T-cell (primary cell): Measurements from ENCODE around the gene CEP57. TPM values are rescaled to one million over a fixed set of nuclear protein-coding genes. Genes with fewer than 3 reads are reported as not detected.

ENCODE experiments used
- ATAC-seq, 4 experiments: fragments of 200-7000 bp in 3 of 4; fragments of 150-1000 bp in 1 of 4; cut with Tn5 transposase; replicated peaks in 1 of 4; 1 replicate in 3 of 4; 2 replicates in 1 of 4; pipeline ENCODE4 v1.10.0; 2021; ENCODE audit warnings: moderate library complexity in 3 of 4, mild to moderate bottlenecking in 2 of 4, moderate number of reproducible peaks in 1 of 4
- CTCF ChIA-PET, 2 donors: fragments of 300-600 bp; sonication (Branson Sonifier 250); formaldehyde crosslinking; loops; one replicate each; lab custom pipeline; 2022; ENCODE audit warnings: antibody characterized with exemption in 2 of 2; lab: Charles Lee
- POLR2A ChIA-PET, 2 donors: fragments of 300-600 bp; sonication (Branson Sonifier 250); formaldehyde crosslinking; loops; one replicate each; lab custom pipeline; 2022; ENCODE audit warnings: antibody characterized with exemption in 2 of 2; lab: Charles Lee
- DNase-seq, 35 experiments: peaks; one replicate each; pipeline versions ENCODE4 v3.0.0 to v3.0.0-alpha.2; 2013 to 2023
- H3K27ac ChIP-seq: one replicate; pipeline ENCODE4 v1.5.1; 2013; ENCODE audit warnings: low read length
- H3K27me3 ChIP-seq, 2 experiments: replicated peaks in 1 of 2; 1 replicate in 1 of 2; 2 replicates in 1 of 2; pipeline versions ENCODE4 v1.6.1 to v1.7.0; 2013; ENCODE audit warnings: low read length in 1 of 2, mixed read lengths in 1 of 2; ENCODE audit not compliant: control insufficient read depth in 2 of 2, insufficient read depth in 2 of 2; ENCODE audit errors: extremely low read depth in 1 of 2
- H3K36me3 ChIP-seq, 2 donors: 1 replicate in 1 of 2; 2 replicates in 1 of 2; pipeline versions ENCODE4 v1.6.1 to v1.7.0; 2013; ENCODE audit warnings: low read length in 1 of 2; ENCODE audit not compliant: control insufficient read depth in 2 of 2, insufficient read depth in 1 of 2; ENCODE audit errors: extremely low read depth in 1 of 2
- H3K4me1 ChIP-seq, 2 experiments: 1 replicate in 1 of 2; 2 replicates in 1 of 2; pipeline versions ENCODE4 v1.6.1 to v1.7.0; 2013; ENCODE audit warnings: low read length in 2 of 2, mixed read lengths in 1 of 2; ENCODE audit not compliant: insufficient read depth in 2 of 2, control insufficient read depth in 1 of 2; ENCODE audit errors: extremely low read depth in 1 of 2
- H3K4me3 ChIP-seq, 2 donors: 1 replicate in 1 of 2; 2 replicates in 1 of 2; pipeline versions ENCODE4 v1.5.1 to v1.7.0; 2013; ENCODE audit warnings: mild to moderate bottlenecking in 2 of 2, low read length in 1 of 2, moderate library complexity in 1 of 2; ENCODE audit not compliant: control insufficient read depth in 1 of 2; ENCODE audit errors: extremely low read depth in 1 of 2
- H3K9me3 ChIP-seq: 2 replicates; pipeline ENCODE4 v1.7.0; 2013
- H3K27ac Mint-ChIP-seq, 2 donors: one replicate each; pipeline ENCODE4 v1.8.0; 2020 to 2021; ENCODE audit warnings: mild to moderate bottlenecking in 2 of 2, mixed read lengths in 2 of 2
- H3K27me3 Mint-ChIP-seq, 2 donors: one replicate each; pipeline ENCODE4 v1.8.0; 2021 to 2022; ENCODE audit warnings: mixed read lengths in 2 of 2
- H3K36me3 Mint-ChIP-seq: one replicate; pipeline ENCODE4 v1.8.0; 2021; ENCODE audit warnings: mixed read lengths
- H3K4me1 Mint-ChIP-seq, 3 donors: one replicate each; pipeline ENCODE4 v1.8.0; 2020 to 2022; ENCODE audit warnings: mixed read lengths in 3 of 3, mild to moderate bottlenecking in 1 of 3
- H3K4me3 Mint-ChIP-seq, 3 donors: one replicate each; pipeline ENCODE4 v1.8.0; 2020 to 2022; ENCODE audit warnings: mild to moderate bottlenecking in 3 of 3, mixed read lengths in 3 of 3, moderate library complexity in 3 of 3
- H3K9me3 Mint-ChIP-seq, 3 donors: one replicate each; pipeline ENCODE4 v1.8.0; 2020 to 2022; ENCODE audit warnings: mixed read lengths in 3 of 3
- WGBS: methylation state at CpG from one replicate; pipeline ENCODE4 v1.1.5; 2013; ENCODE audit warnings: missing lambda C conversion rate; ENCODE audit not compliant: insufficient coverage; 5-methylcytosine and 5-hydroxymethylcytosine counted together
- total RNA-seq, 35 experiments: library from RNA in 6 of 35; stranded (reverse) in 6 of 35; fragments of 120-200 nt in 1 of 35; gene quantifications; one replicate each; pipeline versions ENCODE4 v1.2.1 to v1.2.4 and lab custom pipeline; 2013 to 2026

Gene CEP57
- total RNA-seq, 5 donors from 2014 or later (not counting 1 experiment from before 2014, with no cell fraction given): 57.6 to 69.6 (median 65.0) TPM

DNA sequence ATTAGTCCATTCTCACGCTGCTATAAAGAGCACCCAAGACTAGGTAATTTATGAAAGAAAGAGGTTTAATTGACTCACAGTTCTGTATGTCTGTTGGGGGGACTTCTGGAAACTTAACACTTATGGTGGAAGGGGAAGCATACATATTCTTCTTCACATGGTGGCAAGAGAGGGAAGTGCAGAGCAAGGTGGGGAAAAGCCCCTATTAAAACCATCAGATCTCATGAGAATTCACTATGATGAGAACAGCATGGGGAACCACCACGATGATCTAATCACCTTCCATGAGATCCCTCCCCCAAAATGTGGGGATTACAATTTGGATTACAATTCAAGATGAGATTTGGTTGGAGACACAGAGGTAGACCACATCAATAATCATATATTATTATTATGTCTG, 25.7 kb downstream of the CEP57 start:
- H3K9me3 ChIP-seq: no peaks in the 10 kb centered on the region
- peaks cover 52% of the 10 kb centered on the region for H3K36me3 Mint-ChIP-seq
- no peak for ATAC-seq
- no peaks in the 10 kb centered on the region for H3K9me3 Mint-ChIP-seq
- peaks cover 3 to 26% of the 10 kb centered on the region in 2 donors for H3K36me3 ChIP-seq
- H3K27ac ChIP-seq: no peak overlapping the region
- H3K27ac Mint-ChIP-seq: no peak overlapping the region
- CTCF ChIA-PET: interaction anchor here in 1 of 2 donors (0.6 kb wide), 1 partner anchor 40 kb away, joined by 4 read pairs; no protein-coding TSS in a partner anchor
- H3K27me3 Mint-ChIP-seq: no peaks in the 10 kb centered on the region
- H3K27me3 ChIP-seq: no peaks in the 10 kb centered on the region
- no peak overlapping the region for H3K4me3 ChIP-seq
- WGBS: no CpG with 5 or more reads among the region's 2 CpGs
- no peak overlapping the region for H3K4me3 Mint-ChIP-seq
- POLR2A ChIA-PET: no interaction called here
- H3K4me1 Mint-ChIP-seq: no peaks in the 10 kb centered on the region
- no peak for DNase-seq
- no peaks in the 10 kb centered on the region for H3K4me1 ChIP-seq

DNA sequence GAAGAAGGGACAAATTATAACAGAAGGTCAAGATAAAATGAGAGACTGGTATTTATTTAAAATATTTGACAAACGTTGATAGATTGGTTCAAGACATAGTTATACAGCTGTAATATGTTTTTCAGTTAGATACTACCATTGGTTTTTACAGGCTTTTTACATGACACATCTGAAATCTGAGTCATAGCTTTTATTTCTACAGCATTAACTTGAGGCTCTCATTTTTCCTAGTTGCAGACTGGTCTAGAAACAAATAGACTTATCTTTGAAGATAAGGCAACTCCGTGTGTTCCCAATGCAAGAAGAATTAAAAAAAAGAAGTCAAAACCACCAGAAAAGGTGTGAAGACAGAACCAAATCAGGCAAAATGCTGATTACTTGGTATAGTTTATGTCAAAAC, 31.3 kb downstream of the CEP57 start:
- no peaks in the 10 kb centered on the region for H3K9me3 Mint-ChIP-seq
- no CpG with 5 or more reads among the region's 2 CpGs for WGBS
- Histone ChIP-seq H3K27me3 (no peaks in the 10 kb centered on the region), H3K9me3 (no peaks in the 10 kb centered on the region), H3K4me3 (no peak overlapping the region), H3K36me3 (peaks cover 0 to 31% of the 10 kb centered on the region in 2 donors), H3K4me1 (no peaks in the 10 kb centered on the region), H3K27ac (no peak overlapping the region)
- no peaks in the 10 kb centered on the region for H3K27me3 Mint-ChIP-seq
- no peaks in the 10 kb centered on the region for H3K4me1 Mint-ChIP-seq
- DNase-seq (no peak), ATAC-seq (no peak)
- no peak overlapping the region for H3K4me3 Mint-ChIP-seq
- CTCF ChIA-PET: interaction anchor here in 1 of 2 donors (0.6 kb wide), 1 partner anchor 11 kb away, joined by 4 read pairs; no protein-coding TSS in a partner anchor
- H3K27ac Mint-ChIP-seq: peak overlapping the region in 1 of 2 donors; percentile 61
- H3K36me3 Mint-ChIP-seq: peaks cover 63% of the 10 kb centered on the region
- POLR2A ChIA-PET: interaction anchor here in 1 of 2 donors (0.6 kb wide), 1 partner anchor 1654 kb away, joined by 3 read pairs; no protein-coding TSS in a partner anchor

GRCh38 chr11:95827696-95828095, 37.4 kb downstream of the CEP57 start:
- no peak overlapping the region for H3K4me3 ChIP-seq
- ChIA-PET POLR2A (interaction anchor here (0.5 to 0.7 kb wide), 2 partner anchors 20 to 592 kb away, joined by 3 read pairs; no protein-coding TSS in a partner anchor), CTCF (interaction anchor here (0.6 to 1.1 kb wide), 4 partner anchors 8 to 1378 kb away, joined by 3 to 5 read pairs (median 4); no protein-coding TSS in a partner anchor)
- WGBS: no CpG with 5 or more reads among the region's 4 CpGs
- no peak for ATAC-seq
- H3K36me3 ChIP-seq: peaks cover under 1 to 33% of the 10 kb centered on the region in 2 donors
- no peak overlapping the region for H3K27ac ChIP-seq
- no peaks in the 10 kb centered on the region for H3K27me3 ChIP-seq
- Mint-ChIP-seq H3K27me3 (no peaks in the 10 kb centered on the region), H3K27ac (no peak overlapping the region), H3K4me3 (no peak overlapping the region), H3K4me1 (no peaks in the 10 kb centered on the region), H3K36me3 (peaks cover 47% of the 10 kb centered on the region), H3K9me3 (no peaks in the 10 kb centered on the region)
- no peaks in the 10 kb centered on the region for H3K9me3 ChIP-seq
- H3K4me1 ChIP-seq: no peaks in the 10 kb centered on the region
- DNase-seq: no peak

DNA sequence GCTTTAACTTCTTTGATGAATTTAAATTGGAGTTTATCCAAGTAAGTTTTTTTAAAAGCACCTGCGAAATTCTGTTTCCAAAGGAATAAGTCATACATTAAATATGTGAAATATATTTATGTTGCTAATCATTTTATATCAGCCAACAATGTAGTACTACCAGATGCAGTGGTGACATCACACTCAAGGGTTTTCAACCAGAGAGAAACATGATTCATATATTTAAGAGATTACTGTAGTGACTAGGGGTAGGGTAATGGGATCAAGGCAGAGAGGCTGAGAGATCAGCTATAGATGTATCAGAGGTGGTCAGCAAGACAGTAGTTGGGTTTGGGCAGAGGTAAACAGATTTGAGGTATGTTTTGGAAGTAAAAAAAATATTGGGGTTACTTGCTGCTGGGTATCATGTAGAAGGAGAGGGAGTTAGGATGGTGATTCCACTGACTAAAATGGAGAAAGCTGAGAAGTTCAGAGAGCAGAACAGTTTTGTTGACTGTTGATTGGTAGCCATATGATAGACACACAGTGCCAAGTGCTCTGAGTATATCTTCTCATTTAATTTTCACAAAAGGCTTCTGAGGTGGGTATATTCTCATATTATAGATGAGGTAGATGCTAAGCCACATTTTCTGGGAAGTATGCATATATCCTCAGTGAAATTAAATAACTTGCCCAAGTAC, 39.4 kb downstream of the CEP57 start:
- H3K36me3 ChIP-seq: peaks cover 3 to 44% of the 10 kb centered on the region in 2 donors
- CTCF ChIA-PET: interaction anchor here in 1 of 2 donors (0.8 kb wide), 1 partner anchor 33 kb away, joined by 3 read pairs; no protein-coding TSS in a partner anchor
- ATAC-seq (no peak), DNase-seq (no peak)
- Mint-ChIP-seq H3K27me3 (no peaks in the 10 kb centered on the region), H3K4me3 (no peak overlapping the region), H3K4me1 (no peaks in the 10 kb centered on the region), H3K27ac (peak overlapping the region in 1 of 2 donors; percentile 24), H3K9me3 (no peaks in the 10 kb centered on the region), H3K36me3 (peaks cover 40% of the 10 kb centered on the region)
- POLR2A ChIA-PET: interaction anchor here in 1 of 2 donors (0.6 kb wide), 1 partner anchor 138 kb away, joined by 3 read pairs; no protein-coding TSS in a partner anchor
- H3K27me3 ChIP-seq: no peaks in the 10 kb centered on the region
- H3K4me3 ChIP-seq: no peak overlapping the region
- H3K4me1 ChIP-seq: no peaks in the 10 kb centered on the region
- WGBS: no CpG with 5 or more reads among the region's 1 CpG
- H3K9me3 ChIP-seq: no peaks in the 10 kb centered on the region
- no peak overlapping the region for H3K27ac ChIP-seq

DNA sequence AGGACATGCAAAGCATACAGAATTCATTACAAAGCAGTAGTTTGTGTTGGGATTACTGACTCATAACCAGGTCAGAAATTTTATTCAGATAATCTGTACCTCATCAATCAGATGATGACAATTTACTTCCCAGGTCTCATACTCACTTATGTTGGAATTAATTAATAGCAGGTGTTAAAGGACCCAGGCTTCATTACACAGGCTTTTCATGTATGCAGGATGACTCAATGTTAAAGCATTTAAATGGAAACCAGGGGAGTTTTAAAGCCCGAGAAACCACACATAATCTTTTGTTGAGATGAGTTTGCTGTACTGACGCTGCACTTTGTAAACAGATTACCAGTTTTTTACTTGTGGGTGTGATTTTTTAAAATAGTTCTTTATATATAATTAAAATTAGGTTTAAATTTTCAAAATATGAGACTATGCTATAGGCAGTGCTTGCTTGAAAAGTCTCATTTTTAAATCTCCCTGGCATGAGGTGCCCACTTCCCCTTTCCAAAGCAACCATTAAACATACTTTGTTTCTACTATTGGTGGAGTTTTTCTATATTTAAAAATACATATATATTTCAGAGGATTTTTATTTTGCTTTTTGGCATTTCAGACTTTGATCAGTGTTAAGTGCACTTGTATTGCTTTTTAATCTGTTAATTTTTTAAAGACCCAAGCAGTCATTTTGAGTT, 41.0 kb downstream of the CEP57 start:
- peak overlapping the region; percentile 17 to 41 for H3K27ac Mint-ChIP-seq
- H3K4me1 Mint-ChIP-seq: no peaks in the 10 kb centered on the region
- H3K27me3 ChIP-seq: no peaks in the 10 kb centered on the region
- H3K9me3 Mint-ChIP-seq: no peaks in the 10 kb centered on the region
- ATAC-seq (no peak), DNase-seq (no peak)
- no peaks in the 10 kb centered on the region for H3K27me3 Mint-ChIP-seq
- H3K9me3 ChIP-seq: no peaks in the 10 kb centered on the region
- no peak overlapping the region for H3K27ac ChIP-seq
- peaks cover 34% of the 10 kb centered on the region for H3K36me3 Mint-ChIP-seq
- no peak overlapping the region for H3K4me3 Mint-ChIP-seq
- peaks cover 3 to 53% of the 10 kb centered on the region in 2 donors for H3K36me3 ChIP-seq
- POLR2A ChIA-PET: no interaction called here
- no peak overlapping the region for H3K4me3 ChIP-seq
- WGBS: no CpG with 5 or more reads among the region's 2 CpGs
- CTCF ChIA-PET: no interaction called here
- H3K4me1 ChIP-seq: no peaks in the 10 kb centered on the region

DNA sequence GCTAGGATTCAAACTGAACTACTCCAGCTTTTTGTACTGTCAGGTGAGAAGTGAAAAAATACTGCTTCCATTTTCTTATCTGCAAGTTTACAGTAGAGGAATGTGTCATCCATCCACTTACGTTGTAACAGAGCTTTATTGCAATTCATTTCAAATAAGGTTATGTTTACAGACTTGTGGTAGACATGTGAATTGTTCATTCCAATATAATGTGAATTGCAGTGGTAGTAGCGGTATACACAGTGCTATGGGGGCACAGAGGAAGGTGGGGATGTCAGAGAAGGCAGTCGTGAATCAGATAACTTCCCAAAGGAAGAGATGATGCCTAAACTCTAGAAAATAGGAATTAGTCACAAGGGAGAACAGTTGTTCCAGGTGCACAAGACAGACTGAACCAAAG, 42.5 kb downstream of the CEP57 start:
- Mint-ChIP-seq H3K9me3 (no peaks in the 10 kb centered on the region), H3K27me3 (no peaks in the 10 kb centered on the region), H3K4me3 (no peak overlapping the region), H3K36me3 (peaks cover 36% of the 10 kb centered on the region), H3K27ac (peak overlapping the region in 1 of 2 donors; percentile 2), H3K4me1 (no peaks in the 10 kb centered on the region)
- no peak overlapping the region for H3K4me3 ChIP-seq
- DNase-seq (no peak), ATAC-seq (no peak)
- H3K27ac ChIP-seq: no peak overlapping the region
- H3K9me3 ChIP-seq: no peaks in the 10 kb centered on the region
- POLR2A ChIA-PET: interaction anchor here in 1 of 2 donors (0.8 kb wide), 1 partner anchor 561 kb away, joined by 3 read pairs; no protein-coding TSS in a partner anchor
- 69% methylated on average over 2 of the region's 3 CpGs for WGBS
- peaks cover 3 to 56% of the 10 kb centered on the region in 2 donors for H3K36me3 ChIP-seq
- no peaks in the 10 kb centered on the region for H3K27me3 ChIP-seq
- H3K4me1 ChIP-seq: no peaks in the 10 kb centered on the region
- CTCF ChIA-PET: interaction anchor here (0.6 to 1.8 kb wide), 5 partner anchors 11 to 599 kb away, joined by 3 to 7 read pairs (median 4); no protein-coding TSS in a partner anchor
